GM21526 (cell line): ENCODE data around the gene PELI3.
"Not testable (repeated sequence)": the region's sequence is repeated elsewhere in the genome, so short reads cannot be mapped to it uniquely, and the experiment has no call there.

ENCODE experiments used
- ATAC-seq: cut with Tn5 transposase; IDR thresholded peaks from one replicate; pipeline ENCODE4 v1.9.1; 2021; ENCODE audit warnings: moderate library complexity; ENCODE audit not compliant: unreplicated experiment, low FRiP score

PELI3 gene

DNA sequence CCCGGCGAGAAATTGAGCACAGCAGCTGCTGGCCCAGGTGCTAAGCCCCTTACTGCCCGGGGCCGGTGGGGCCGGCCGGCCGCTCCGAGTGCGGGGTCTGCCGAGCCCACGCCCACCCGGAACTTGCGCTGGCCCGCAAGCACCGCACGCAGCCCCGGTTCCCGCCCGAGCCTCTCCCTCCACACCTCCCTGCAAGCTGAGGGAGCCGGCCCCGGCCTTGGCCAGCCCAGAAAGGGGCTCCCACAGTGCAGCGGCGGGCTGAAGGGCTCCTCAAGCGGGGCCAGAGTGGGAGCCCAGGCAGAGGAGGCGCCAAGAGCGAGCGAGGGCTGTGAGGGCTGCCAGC lies 25.8 kb upstream of the PELI3 start:
- ATAC-seq = not testable (repeated sequence)

GRCh38 chr11:66443602-66444001 lies 23.1 kb upstream of the PELI3 start:
- no peak for ATAC-seq

GRCh38 chr11:66447012-66447411 lies 19.7 kb upstream of the PELI3 start:
- ATAC-seq = no peak

DNA sequence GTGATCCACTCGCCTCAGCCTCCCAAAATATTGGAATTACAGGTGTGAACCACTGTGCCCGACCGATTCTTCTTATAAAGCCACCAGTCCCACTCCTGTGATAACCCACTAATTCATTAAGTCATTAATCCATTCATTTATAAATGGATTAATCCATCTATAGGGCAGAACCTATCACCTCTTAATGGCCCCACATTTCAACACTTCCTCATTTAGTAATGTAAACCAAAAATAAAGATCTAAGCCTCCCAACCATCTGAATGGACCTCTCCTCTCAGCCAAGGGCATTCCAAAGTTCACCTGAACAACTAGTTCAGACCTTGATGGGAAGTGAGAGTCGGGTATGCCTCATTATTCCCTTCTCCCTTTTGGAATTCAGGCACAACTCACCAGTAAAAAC lies 18.2 kb upstream of the PELI3 start:
- ATAC-seq = no peak

DNA sequence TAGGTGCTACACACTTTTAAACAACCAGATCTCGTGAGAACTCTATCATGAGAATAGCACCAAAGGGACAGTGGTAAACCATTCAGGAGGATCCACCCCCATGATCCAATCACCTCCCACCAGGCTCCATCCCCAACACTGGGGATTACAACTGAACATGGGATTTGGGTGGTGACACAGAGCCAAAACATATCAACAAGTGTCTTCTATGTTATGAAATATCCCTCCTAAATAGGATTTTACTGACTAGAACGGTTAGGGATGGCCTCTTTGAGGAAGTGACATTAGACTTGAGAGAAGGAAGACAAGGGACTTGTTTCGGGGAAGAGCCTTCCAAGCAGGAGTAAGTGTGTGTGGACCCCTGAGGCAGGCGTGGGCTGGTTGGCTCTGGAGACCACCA lies 16.1 kb upstream of the PELI3 start:
- no peak for ATAC-seq

DNA sequence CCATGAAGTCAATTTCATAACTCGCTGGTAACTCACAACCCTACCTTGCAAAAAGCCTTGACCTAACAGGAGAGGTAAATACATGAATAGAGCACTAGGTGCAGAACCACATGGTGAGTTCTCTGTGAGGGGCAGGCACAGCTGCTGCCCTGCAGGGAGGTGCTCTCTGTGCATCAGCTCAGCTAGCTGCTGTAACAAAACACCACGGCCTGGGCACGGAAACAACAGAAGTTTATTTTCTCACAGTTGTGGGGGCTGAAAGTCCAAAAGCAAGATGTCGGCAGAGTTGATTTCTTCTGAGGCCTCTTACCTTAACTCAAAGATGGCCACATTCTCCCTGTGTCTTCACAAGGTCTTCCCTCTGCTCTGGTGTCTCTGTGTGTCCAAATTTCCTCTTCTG lies 15.0 kb upstream of the PELI3 start:
- ATAC-seq = no peak

DNA sequence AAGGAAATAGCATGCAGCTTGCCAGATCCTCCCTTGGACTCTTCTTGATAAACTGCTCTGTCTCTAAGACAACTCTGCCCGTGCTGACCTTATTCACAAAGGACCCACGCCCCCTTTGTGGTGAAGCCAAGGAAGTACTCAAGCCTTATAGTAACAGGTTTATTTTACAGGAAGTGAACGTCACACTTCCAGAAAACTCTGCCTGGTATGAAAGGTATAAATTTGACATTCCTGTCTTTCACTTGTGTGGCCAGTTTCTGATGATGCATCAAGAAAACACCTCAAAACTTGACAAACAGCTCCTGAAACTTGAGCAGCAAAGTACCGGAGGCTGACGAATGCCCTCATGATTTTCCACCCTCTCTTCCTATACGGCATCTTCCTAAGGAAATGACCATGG lies 12.5 kb upstream of the PELI3 start:
- no peak for ATAC-seq

DNA sequence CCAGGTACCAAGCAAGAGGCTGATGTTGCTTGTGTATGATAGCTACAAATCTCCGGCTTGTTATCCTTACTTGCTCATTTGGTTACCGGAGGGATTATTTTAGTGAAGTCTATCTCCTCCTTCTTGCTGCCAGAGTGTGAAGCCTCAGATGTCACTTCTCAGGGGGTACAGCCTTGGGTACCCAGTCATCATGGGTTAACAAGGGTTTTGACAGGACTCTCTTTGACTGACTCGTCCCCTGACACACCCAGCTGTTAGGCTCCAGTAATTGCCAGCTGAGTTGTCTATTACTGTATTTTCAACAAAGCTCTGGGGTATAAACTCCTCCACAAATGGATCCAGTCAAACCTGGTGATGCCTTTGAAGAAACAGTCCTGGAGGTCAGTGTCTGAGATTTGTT lies 11.9 kb upstream of the PELI3 start:
- ATAC-seq = no peak

GRCh38 chr11:66457826-66458225 lies 8.9 kb upstream of the PELI3 start:
- ATAC-seq = no peak

DNA sequence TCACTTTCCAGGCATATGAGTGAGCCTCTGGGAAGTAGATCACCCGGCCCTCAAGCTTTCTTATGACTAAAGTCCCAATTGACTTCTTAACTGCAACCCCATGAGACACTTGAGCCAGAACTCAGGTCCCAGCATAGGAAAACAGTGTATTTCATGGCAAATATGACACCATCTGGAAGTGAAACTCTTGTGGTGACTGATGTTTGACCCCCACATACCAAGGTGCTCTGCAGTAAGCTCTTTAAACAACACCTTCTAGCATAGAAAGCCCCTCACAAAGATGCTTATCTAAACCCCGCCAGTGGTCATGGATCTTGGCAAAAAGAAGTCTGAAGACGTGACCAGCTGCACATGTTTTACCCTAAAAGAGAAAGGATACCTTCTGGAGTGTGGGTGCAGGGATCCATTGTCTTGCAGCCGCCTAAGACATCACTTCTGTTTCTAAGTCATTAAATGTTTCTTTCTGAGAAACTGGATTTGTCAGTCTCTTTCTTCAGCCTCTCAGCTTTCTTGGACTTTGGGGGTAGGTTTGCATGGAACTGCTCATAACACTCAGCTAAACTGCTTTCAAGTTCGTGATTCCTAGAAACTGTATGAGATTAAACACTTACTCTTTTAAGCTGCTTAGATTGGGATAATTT lies 7.4 kb upstream of the PELI3 start:
- no peak for ATAC-seq

DNA sequence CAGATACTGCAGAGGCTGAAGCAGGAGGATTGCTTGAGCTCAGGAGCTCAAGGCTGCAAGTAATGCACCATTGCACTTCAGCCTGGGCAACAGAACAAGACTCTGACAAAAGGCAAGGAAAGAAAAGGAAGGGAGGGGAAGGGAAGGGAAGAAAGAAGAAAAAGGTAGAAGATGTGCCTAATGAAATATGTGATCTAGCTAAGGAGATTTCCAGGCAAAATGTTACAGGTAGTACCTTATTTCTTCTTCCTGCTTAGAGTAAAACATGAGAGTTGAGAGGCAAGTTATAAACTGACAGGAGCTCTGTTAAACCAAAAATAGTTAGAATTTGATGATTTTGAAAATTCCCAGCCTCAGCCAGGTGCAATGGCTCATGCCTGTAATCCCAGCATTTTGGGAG lies 4.7 kb upstream of the PELI3 start:
- ATAC-seq = no peak

DNA sequence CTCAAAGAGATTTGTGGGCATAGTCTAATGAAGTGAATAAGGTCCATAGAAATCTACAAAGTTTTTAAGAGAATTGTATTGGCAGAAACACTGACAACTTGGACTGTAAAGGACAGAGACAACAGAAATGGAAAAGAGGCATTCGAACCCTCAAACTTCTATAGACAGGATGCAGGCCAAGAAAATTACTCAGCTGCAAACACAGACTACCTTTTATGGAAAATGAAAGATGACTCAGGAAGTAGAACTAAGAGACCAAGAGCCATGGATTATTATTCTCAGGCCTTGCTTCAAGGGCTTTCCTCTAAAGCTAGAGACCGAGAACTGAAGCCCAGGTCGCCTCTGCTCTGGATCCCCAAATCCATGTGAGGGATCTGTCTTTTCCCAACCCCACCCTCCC lies 3.8 kb upstream of the PELI3 start:
- ATAC-seq = no peak

GRCh38 chr11:66464116-66464515 lies 2.6 kb upstream of the PELI3 start:
- ATAC-seq = not testable (repeated sequence)

DNA sequence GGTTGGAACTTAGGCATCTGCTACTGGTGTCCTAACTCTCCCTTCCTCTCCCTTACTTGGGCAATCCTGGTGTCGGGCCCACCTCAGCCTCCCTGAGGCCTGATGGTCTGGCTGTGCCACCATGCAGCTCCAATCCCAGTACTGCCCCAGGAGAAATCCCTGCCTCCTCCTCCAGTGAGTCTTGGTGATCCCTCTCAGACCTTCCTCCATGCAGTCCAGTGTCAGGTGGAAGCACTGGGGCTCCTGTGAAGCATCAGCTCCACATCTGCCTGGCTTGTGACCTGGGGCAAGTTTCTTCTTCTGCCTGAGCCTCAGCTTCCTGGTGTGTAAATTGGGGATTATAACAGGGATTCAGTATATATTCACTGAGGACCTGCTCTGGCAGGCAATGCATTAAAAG lies 1.8 kb upstream of the PELI3 start:
- ATAC-seq = no peak

GRCh38 chr11:66465373-66466224 lies 1.1 kb upstream of the PELI3 start:
- ATAC-seq = no peak

DNA sequence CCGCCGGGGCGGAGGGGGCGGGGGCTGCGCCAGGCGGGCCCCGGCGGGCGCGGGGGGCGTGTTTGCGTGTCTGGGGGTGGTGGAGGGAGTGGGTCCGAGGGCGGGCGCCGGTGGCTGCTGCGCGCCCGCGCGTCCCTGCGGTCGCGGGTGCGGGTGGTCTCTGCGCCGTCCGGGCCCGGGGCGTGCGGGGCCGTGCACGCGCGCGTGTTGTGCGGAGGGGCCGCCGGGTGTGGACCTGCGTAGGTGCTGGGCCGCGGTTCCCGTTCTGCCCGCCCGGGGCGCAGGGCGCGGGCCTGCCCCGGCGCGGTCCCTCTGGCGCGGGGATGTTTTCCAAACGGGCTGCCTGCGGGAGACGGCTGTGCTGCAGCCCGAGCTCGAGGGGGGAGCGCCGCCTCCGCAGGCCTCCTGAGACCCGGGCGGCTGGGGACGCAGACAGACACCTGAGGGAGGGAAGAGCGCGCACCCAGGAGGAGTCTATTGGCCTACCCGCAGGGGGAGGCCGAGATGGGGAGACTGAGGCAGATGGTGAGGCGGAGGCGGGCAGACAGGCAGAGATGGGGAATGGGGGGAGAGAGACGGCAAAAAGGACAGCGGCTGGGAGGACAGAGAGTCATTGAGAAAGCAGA lies 442 bp downstream of the PELI3 start:
- peak; percentile 27 for ATAC-seq

GRCh38 chr11:66467756-66468155 lies 1.1 kb downstream of the PELI3 start:
- ATAC-seq = no peak

- no peak for ATAC-seq
Measured at GRCh38 chr11:66468691-66469090, 2.0 kb downstream of the PELI3 start.

GRCh38 chr11:66469441-66469840 lies 2.7 kb downstream of the PELI3 start:
- no peak for ATAC-seq

- no peak for ATAC-seq
Measured at GRCh38 chr11:66470015-66470414, 3.3 kb downstream of the PELI3 start.

DNA sequence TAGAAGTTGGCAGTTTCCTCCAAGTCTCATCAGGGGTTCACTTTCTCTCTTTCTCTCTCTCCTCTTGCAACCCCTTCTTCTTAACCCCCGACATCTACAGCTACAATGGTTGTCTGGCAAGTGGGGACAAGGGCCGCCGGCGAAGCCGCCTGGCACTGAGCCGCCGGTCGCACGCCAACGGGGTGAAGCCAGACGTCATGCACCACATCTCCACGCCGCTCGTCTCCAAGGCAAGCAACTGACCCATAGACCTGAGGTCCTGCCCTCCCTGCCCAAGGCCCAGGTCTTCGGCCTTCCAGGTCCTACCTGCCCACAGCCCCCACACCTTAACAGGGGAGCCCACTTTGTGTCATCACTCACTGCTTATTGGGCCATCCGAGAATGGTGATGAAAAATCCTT lies 4.4 kb downstream of the PELI3 start:
- ATAC-seq = no peak

DNA sequence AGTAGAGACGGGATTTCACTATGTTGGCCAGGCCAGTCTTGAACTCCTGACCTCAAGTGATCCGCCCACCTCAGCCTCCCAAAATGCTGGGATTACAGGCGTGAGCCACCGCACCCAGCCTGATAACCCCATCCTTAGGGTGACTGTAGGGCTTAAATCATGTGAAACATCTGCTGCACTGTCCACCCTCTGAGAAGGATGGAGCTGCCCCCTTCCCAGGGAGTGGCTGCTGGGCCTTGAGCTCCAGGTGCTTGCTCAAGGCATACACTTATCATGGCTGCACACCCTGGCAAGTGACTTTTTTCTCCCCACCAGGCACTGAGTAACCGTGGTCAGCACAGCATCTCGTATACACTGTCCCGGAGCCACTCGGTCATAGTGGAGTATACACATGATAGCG lies 5.3 kb downstream of the PELI3 start:
- ATAC-seq = no peak
